Measurements from ENCODE around the gene CCDC184.
A peak's percentile ranks its signal among the peaks of the same experiment; 100 is the strongest.
"Not testable (repeated sequence)": the region's sequence is repeated elsewhere in the genome, so short reads cannot be mapped to it uniquely, and the experiment has no call there.

The CCDC184 gene

GRCh38 chr12:48180424-48180823 is 3.0 kb upstream of the CCDC184 start:
- DNase-seq = no peak

GRCh38 chr12:48180857-48181495 is 2.5 kb upstream of the CCDC184 start:
- DNase-seq = no peak

GRCh38 chr12:48182631-48183030 is 813 bp upstream of the CCDC184 start:
- DNase-seq = no peak

DNA sequence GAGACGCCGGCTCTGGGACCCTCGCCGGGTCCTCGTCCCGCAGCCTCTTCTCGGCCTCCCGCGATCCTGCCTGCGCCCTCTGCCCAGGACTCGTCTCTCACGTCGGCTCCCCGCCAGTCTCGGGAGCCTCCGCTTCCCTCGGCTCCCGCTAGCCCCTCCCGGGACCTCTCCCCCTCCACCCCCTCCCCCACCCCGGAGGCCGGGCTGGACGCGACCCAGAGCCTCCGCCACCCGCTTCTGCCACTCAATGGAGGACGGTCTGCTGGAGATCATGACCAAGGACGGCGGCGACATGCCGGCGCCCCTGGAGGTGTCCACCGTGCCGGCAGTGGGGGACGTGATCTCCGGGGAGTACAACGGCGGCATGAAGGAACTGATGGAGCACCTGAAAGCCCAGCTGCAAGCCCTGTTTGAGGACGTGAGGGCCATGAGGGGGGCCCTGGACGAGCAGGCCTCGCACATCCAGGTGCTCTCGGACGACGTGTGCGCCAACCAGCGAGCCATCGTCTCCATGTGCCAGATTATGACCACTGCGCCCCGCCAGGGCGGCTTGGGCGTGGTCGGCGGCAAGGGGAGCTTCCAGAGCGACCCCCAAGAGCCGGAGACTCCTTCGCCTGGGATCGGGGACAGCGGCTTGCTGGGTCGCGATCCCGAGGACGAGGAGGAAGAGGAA is 568 bp downstream of the CCDC184 start:
- DNase-seq = peak; percentile 58

- no peak for DNase-seq
Measured at GRCh38 chr12:48184549-48184922, 1.1 kb downstream of the CCDC184 start.

DNA sequence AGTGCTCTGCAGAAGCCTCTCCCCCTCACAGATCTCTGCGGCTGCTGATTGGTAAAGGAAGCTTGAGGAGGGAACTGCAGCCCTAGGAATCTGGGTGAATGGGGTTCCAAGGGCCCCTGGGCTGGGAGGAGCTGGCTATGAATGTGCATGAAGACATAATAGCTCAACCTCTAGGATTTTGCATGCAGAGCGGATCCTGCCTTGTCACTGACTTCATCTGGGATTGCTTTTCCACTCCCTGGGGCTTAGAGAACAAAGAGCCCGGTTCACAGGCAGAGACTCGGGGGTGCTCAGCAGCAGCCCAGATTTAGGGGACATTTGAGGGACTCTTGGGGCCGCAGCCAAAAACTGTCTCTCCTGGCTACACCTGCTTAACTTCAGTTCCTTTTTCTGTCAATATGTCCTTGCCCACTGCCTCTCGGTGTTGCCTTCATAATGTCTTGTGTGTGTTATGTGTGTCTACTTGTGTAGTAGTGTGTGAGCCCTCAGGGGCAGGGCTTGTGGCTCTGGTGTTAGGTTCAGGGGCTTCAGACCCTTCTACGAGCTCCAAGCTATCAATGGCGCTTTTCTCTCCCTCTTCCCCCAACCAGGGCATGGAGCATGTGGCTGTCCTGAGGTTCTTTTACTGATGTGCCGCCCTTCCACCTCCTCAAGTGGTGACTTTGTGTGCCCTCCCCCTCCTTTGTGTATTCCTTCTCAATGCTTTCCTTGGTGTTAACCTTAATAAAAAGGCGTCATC is 1.9 kb downstream of the CCDC184 start:
- DNase-seq = no peak

DNA sequence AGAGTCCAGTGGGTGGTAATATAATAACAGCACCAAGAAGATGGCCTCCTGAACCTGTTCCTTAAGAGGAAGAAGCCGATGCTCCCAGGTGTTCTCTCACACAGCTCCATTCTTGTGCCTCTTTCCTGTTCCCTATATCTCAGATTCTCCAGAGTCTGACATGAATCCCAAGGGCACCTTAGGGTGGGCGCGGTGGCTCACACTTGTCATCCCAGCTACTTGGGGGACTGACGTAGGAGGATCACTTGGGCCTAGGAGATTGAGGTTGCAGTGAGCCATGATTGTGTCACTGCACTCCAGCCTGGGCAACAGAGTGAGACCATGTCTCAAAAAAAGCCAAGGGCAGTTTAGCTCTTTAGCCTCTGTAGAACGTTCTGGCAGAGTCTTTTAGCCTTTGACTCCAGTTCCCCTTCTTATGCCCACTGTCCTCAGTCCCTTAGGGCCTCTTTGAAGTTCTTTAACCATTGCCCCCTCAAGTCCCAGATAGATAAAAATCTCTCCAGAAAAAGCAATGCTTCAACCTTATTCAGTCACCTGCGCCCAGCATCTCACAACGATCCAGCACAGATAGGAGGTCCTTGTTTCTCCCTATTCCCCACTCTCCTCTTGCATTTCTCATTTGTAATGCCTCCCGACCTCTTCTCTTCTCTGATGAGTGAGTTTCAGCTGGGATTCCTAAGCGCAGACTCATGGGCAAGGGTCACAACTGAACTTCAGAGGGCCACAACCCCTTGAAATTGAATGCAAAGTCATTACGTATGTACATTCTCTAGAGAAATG is 4.7 kb downstream of the CCDC184 start:
- no peak for DNase-seq

GRCh38 chr12:48189331-48190125 is 6.1 kb downstream of the CCDC184 start:
- peak; percentile 68 for DNase-seq

DNA sequence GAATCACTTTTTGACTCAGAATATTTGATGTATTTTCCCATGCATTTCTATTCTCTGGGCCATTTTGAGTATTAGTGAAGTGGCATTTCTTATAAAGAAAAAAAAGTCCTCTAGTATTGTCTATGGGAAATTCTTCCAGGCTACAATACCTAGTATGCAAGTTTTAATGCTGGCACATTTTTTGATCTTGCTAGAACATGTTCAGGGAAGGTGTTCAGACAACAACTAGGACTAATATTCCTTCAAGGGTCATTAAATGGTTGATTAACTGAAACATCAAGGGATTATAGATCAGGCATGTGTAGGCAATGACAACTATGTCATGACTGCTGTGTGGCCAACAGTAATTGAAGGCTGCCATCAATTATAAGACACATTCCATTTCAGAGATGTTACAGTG is 7.7 kb downstream of the CCDC184 start:
- DNase-seq = no peak

DNA sequence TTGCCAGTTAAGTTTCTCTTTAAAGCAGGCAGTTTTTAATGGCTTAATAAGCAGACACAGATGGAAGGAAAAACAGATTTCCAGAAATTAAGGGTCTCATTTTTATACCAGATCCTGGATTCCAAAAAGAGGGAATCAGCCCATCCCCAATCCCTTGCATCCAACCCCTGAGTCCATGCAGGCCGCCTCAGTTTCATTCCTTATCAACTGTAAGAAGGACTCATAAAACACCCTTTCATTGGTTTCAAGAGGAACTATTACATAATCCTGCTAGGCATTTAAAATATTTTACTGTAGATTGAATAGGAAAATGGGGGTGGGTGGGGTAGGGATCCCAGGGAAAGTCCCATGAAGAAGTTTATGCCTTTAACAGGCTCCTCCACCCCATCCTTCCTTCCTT is 9.4 kb downstream of the CCDC184 start:
- no peak for DNase-seq

- DNase-seq = no peak
Measured at GRCh38 chr12:48193623-48194022, 10.2 kb downstream of the CCDC184 start.

DNA sequence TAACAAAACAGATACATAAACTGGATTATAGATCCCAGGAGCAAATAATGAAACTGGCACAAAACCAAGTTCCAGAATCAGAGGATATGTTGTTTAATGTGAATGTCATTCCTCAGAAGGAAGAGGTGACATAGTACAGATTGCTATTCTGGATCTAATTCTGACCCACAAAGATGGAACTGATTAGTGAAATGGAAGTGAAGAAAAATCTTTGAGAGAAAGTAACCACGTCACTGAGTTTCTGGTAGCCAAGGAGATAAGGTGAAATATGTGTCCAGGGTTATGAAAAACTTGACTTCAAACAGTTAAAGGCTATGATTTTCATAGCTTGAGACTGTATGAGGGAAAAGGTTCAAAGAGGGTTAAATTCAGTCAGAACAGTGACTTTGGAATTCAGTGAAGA is 11.4 kb downstream of the CCDC184 start:
- no peak for DNase-seq

- DNase-seq = no peak
Measured at GRCh38 chr12:48197549-48197970, 14.1 kb downstream of the CCDC184 start.

- peak; percentile 92 for DNase-seq
Measured at GRCh38 chr12:48197971-48198671, 14.7 kb downstream of the CCDC184 start.

DNA sequence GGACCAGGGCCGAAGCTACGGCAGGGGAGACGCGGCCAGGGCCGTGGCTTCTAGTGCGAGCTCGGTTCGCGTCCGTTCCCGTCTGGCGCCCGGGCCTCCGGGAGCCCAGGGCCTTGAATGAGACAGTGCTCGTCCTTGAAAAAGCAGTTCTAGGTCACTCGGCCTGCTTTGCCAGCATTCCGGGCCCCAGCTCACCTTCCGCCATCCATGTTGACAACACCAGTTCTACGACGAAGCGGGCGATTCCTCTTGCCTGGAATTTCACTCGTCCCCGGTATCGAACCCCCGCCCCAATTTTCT is 15.2 kb downstream of the CCDC184 start:
- peak; percentile 73 for DNase-seq

DNA sequence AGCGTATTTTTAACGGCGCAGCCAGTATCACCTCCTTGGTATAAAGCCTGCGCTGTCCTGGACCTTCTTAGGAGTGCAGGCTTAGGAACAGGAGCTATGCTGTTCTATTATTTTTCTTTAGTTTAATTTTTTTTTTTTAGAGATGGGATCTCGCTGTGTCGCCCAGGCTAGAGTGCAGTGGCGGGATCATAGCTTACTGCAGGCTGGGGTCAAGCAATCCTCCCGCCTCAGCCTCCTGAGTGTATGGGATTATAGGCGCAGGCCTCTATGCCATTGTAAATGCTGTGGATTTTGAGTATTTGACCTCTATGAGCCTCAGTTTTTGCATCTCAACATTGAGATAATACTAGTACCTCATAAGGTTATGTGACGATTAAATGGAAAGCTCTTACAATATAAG is 15.5 kb downstream of the CCDC184 start:
- DNase-seq = no peak

GRCh38 chr12:48199774-48200221 is 16.4 kb downstream of the CCDC184 start:
- DNase-seq = no peak

- no peak for DNase-seq
Measured at GRCh38 chr12:48201091-48201490, 17.6 kb downstream of the CCDC184 start.

DNA sequence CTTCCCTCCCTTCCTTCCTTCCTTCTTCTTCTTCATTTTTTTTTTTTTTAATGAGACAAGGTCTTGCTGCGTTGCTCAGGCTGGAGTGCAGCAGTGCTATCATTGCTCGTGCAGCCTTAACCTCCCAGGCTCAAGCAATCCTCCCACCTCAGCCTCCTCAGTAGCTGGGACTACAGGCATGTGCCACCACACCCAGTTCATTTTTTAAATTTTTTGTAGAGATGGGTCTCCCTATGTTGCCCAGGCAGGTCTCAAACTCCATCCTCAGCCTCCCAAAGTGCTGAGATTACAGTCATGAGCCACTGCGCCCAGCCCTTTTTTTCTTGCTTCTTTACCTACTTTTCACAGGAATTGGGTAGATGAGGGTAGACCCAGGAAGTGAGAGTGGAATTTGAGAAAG is 18.1 kb downstream of the CCDC184 start:
- DNase-seq = no peak

GRCh38 chr12:48202766-48203165 is 19.3 kb downstream of the CCDC184 start:
- DNase-seq = no peak

DNA sequence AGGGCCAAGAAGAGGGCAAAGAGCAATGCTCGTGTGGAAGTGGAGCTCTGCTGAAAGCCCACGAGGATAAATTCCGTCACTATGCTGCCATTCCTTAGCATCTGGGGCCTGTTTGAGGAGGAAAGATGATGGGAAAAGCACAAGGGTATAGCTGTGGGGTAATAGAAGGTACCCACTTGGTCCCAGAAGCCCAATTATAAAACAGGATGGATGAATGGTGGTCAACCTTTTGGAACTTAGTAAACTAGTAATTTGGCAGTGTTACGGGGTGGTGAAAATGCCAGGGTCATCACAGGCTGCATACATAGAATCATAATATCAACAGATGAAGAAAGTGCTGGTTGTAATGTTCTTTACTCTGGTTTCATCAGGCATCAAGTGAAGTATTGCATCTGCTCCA is 19.7 kb downstream of the CCDC184 start, which contains the start of gene OR10AD1:
Gene OR10AD1 (minus strand): TSS at position 101 of the 400 bp plus-strand sequence. CDS start 0 bp downstream, at position 101.
- no peak for DNase-seq

GRCh38 chr12:48209495-48209894 is 26.1 kb downstream of the CCDC184 start:
- not testable (repeated sequence) for DNase-seq

Data from right forelimb (tissue), 1 donor.